ENCODE results near the gene KCNMB2.

- TF ChIP-seq CTCF (IDR thresholded peaks at IDR 0.05; ENCODE audit: low read depth, low read length, poor library complexity, severe bottlenecking) (no peak), EZH2phosphoT487 (IDR thresholded peaks at IDR 0.05; ENCODE audit: borderline replicate concordance, low read length) (no peak)
Observed at GRCh38 chr3:178732824-178733223, 196.6 kb downstream of the KCNMB2 start.

Measured in DOHH2 (cell line).